BLaER1 treated with 17β-estradiol and CSF1 and Interleukin-3, amounts not matched to agents 10 nM and 100 nM (cell line): ENCODE data around the gene XK.

ENCODE experiments used
- H3K27ac ChIP-seq, 11 experiments: shearing (Covaris generic); formaldehyde crosslinking; 2 replicates each; pipeline ENCODE4 v1.8.1; 2022
- H3K27me3 ChIP-seq, 11 experiments: shearing (Covaris generic); formaldehyde crosslinking; 2 replicates each; pipeline ENCODE4 v1.8.1; 2022
- H3K36me3 ChIP-seq, 11 experiments: shearing (Covaris generic); formaldehyde crosslinking; 2 replicates each; pipeline ENCODE4 v1.8.1; 2022
- H3K4me1 ChIP-seq, 10 experiments: shearing (Covaris generic); formaldehyde crosslinking; 2 replicates each; pipeline ENCODE4 v1.8.1; 2022
- H3K4me2 ChIP-seq, 11 experiments: shearing (Covaris generic); formaldehyde crosslinking; 2 replicates each; pipeline ENCODE4 v1.8.1; 2022
- H3K4me3 ChIP-seq, 10 experiments: shearing (Covaris generic); formaldehyde crosslinking; 2 replicates each; pipeline ENCODE4 v1.8.1; 2022
- H3K9ac ChIP-seq, 11 experiments: shearing (Covaris generic); formaldehyde crosslinking; 2 replicates each; pipeline ENCODE4 v1.8.1; 2022
- H3K9me3 ChIP-seq, 11 experiments: shearing (Covaris generic); formaldehyde crosslinking; replicated peaks in 1 of 11; 2 replicates each; pipeline ENCODE4 v1.8.1; 2022
- H4K20me1 ChIP-seq, 11 experiments: shearing (Covaris generic); formaldehyde crosslinking; 2 replicates each; pipeline ENCODE4 v1.8.1; 2022
- Cebpa-rat ChIP-seq, 11 experiments: shearing (Covaris generic); IDR thresholded peaks; 2 replicates each; pipeline ENCODE4 v1.8.1; 2022

Gene XK

GRCh38 chrX:37677765-37678164 is 7.8 kb upstream of the XK start:
- H4K20me1 ChIP-seq, result no peaks in the 10 kb centered on the region
- TF ChIP-seq Cebpa-rat (IDR thresholded peaks at IDR 0.05), result no peak
- no peak overlapping the region for H3K4me3 ChIP-seq
- H3K36me3 ChIP-seq, result no peaks in the 10 kb centered on the region
- no peak overlapping the region for H3K27ac ChIP-seq
- H3K9me3 ChIP-seq, result no peaks in the 10 kb centered on the region
- no peak overlapping the region for H3K9ac ChIP-seq
- H3K4me1 ChIP-seq, result no peaks in the 10 kb centered on the region
- no peak overlapping the region for H3K4me2 ChIP-seq
- no peaks in the 10 kb centered on the region for H3K27me3 ChIP-seq

GRCh38 chrX:37678574-37678973 is 7.0 kb upstream of the XK start:
- H3K4me2 ChIP-seq, result no peak overlapping the region
- H3K27ac ChIP-seq, result no peak overlapping the region
- no peaks in the 10 kb centered on the region for H3K9me3 ChIP-seq
- H3K36me3 ChIP-seq, result no peaks in the 10 kb centered on the region
- no peak overlapping the region for H3K4me3 ChIP-seq
- H4K20me1 ChIP-seq, result no peaks in the 10 kb centered on the region
- H3K27me3 ChIP-seq, result no peaks in the 10 kb centered on the region
- H3K4me1 ChIP-seq, result no peaks in the 10 kb centered on the region
- no peak for TF ChIP-seq Cebpa-rat (IDR thresholded peaks at IDR 0.05)
- no peak overlapping the region for H3K9ac ChIP-seq

- H3K9me3 ChIP-seq, result no peaks in the 10 kb centered on the region
- H3K27me3 ChIP-seq, result 0 out of 22 replicates have a peak, but pooled peaks cover 0 to under 1% (median 0%) of the 10 kb centered on the region in 11 experiments
- TF ChIP-seq Cebpa-rat (IDR thresholded peaks at IDR 0.05), result no peak
- H3K9ac ChIP-seq, result no peak overlapping the region
- no peaks in the 10 kb centered on the region for H3K36me3 ChIP-seq
- no peak overlapping the region for H3K27ac ChIP-seq
- no peak overlapping the region for H3K4me2 ChIP-seq
- no peak overlapping the region for H3K4me3 ChIP-seq
- no peaks in the 10 kb centered on the region for H3K4me1 ChIP-seq
- no peaks in the 10 kb centered on the region for H4K20me1 ChIP-seq
Observed at GRCh38 chrX:37679230-37679629, 6.4 kb upstream of the XK start.

GRCh38 chrX:37679888-37680287 is 5.7 kb upstream of the XK start:
- Histone ChIP-seq H3K9ac (no peak overlapping the region), H4K20me1 (no peaks in the 10 kb centered on the region), H3K4me1 (no peaks in the 10 kb centered on the region), H3K27me3 (0 out of 22 replicates have a peak, but pooled peaks cover 0 to 4% (median 0%) of the 10 kb centered on the region in 11 experiments), H3K4me2 (no peak overlapping the region), H3K9me3 (no peaks in the 10 kb centered on the region), H3K27ac (no peak overlapping the region), H3K4me3 (no peak overlapping the region), H3K36me3 (no peaks in the 10 kb centered on the region)
- no peak for TF ChIP-seq Cebpa-rat (IDR thresholded peaks at IDR 0.05)

- H3K9me3 ChIP-seq, result peaks cover 0 to 6% (median 0%) of the 10 kb centered on the region in 11 experiments; a peak in 7 of 22 replicates
- H4K20me1 ChIP-seq, result no peaks in the 10 kb centered on the region
- peaks cover 0 to 6% (median 0%) of the 10 kb centered on the region in 10 experiments; a peak in 2 of 20 replicates for H3K4me1 ChIP-seq
- peaks cover 7 to 20% (median 10%) of the 10 kb centered on the region in 11 experiments for H3K27me3 ChIP-seq
- H3K4me3 ChIP-seq, result no peak overlapping the region
- no peak overlapping the region for H3K4me2 ChIP-seq
- H3K36me3 ChIP-seq, result no peaks in the 10 kb centered on the region
- H3K9ac ChIP-seq, result no peak overlapping the region
- no peak for TF ChIP-seq Cebpa-rat (IDR thresholded peaks at IDR 0.05)
- no peak overlapping the region for H3K27ac ChIP-seq
Observed at GRCh38 chrX:37684426-37684825, 1.2 kb upstream of the XK start.

GRCh38 chrX:37684973-37685372 is 618 bp upstream of the XK start:
- TF ChIP-seq Cebpa-rat (IDR thresholded peaks at IDR 0.05), result no peak
- Histone ChIP-seq H3K36me3 (no peaks in the 10 kb centered on the region), H3K27me3 (peaks cover 7 to 20% (median 10%) of the 10 kb centered on the region in 11 experiments), H3K27ac (no peak overlapping the region), H3K9me3 (peaks cover 0 to 6% (median 0%) of the 10 kb centered on the region in 11 experiments; a peak in 7 of 22 replicates), H3K4me2 (peak overlapping the region; percentile 50 to 80 (median 72); a peak in 21 of 22 replicates), H4K20me1 (no peaks in the 10 kb centered on the region), H3K4me1 (peaks cover 0 to 6% (median 0%) of the 10 kb centered on the region in 10 experiments; a peak in 2 of 20 replicates), H3K9ac (0 out of 22 replicates have a peak overlapping the region, but pooled peaks of 1 of the 11 experiments have one; percentile 56), H3K4me3 (peak overlapping the region in 9 of 10 experiments; percentile 47 to 67 (median 55); a peak in 13 of 20 replicates)

GRCh38 chrX:37686369-37686995 is 891 bp downstream of the XK start:
- Histone ChIP-seq H3K27me3 (peaks cover 7 to 20% (median 10%) of the 10 kb centered on the region in 11 experiments), H3K36me3 (no peaks in the 10 kb centered on the region), H3K27ac (no peak overlapping the region), H3K9ac (no peak overlapping the region), H4K20me1 (no peaks in the 10 kb centered on the region), H3K4me1 (peaks cover 0 to 6% (median 0%) of the 10 kb centered on the region in 10 experiments; a peak in 2 of 20 replicates), H3K4me2 (peak overlapping the region; percentile 58 to 80 (median 72)), H3K4me3 (peak overlapping the region in 7 of 10 experiments; percentile 52 to 67 (median 56); a peak in 10 of 20 replicates), H3K9me3 (peaks cover 0 to 6% (median 0%) of the 10 kb centered on the region in 11 experiments; a peak in 7 of 22 replicates)
- no peak for TF ChIP-seq Cebpa-rat (IDR thresholded peaks at IDR 0.05)

GRCh38 chrX:37686996-37687395 is 1.4 kb downstream of the XK start:
- no peak for TF ChIP-seq Cebpa-rat (IDR thresholded peaks at IDR 0.05)
- H3K9me3 ChIP-seq, result peaks cover 0 to 6% (median 0%) of the 10 kb centered on the region in 11 experiments; a peak in 7 of 22 replicates
- H3K4me2 ChIP-seq, result no peak overlapping the region
- peaks cover 0 to 6% (median 0%) of the 10 kb centered on the region in 10 experiments; a peak in 2 of 20 replicates for H3K4me1 ChIP-seq
- no peak overlapping the region for H3K4me3 ChIP-seq
- H3K27ac ChIP-seq, result no peak overlapping the region
- H3K9ac ChIP-seq, result no peak overlapping the region
- peaks cover 7 to 20% (median 10%) of the 10 kb centered on the region in 11 experiments for H3K27me3 ChIP-seq
- H4K20me1 ChIP-seq, result no peaks in the 10 kb centered on the region
- H3K36me3 ChIP-seq, result no peaks in the 10 kb centered on the region

GRCh38 chrX:37690119-37690518 is 4.5 kb downstream of the XK start:
- Histone ChIP-seq H3K9ac (no peak overlapping the region), H3K4me3 (no peak overlapping the region)

More at GRCh38 chrX:37690119-37690518, 4.5 kb downstream of the XK start:
- Histone ChIP-seq H3K4me1 (peaks cover 0 to 10% (median 3%) of the 10 kb centered on the region in 10 experiments; a peak in 8 of 20 replicates), H3K27me3 (peaks cover 7 to 19% (median 10%) of the 10 kb centered on the region in 11 experiments), H3K4me2 (no peak overlapping the region), H4K20me1 (no peaks in the 10 kb centered on the region), H3K27ac (no peak overlapping the region), H3K9me3 (peaks cover 0 to 6% (median 0%) of the 10 kb centered on the region in 11 experiments; a peak in 7 of 22 replicates), H3K36me3 (no peaks in the 10 kb centered on the region)
- TF ChIP-seq Cebpa-rat (IDR thresholded peaks at IDR 0.05), result no peak
